Measurements from ENCODE around the gene CCDC184.
A peak's percentile ranks its signal among the peaks of the same experiment; 100 is the strongest.

CCDC184 gene

GRCh38 chr12:48179466-48179865 is 4.0 kb upstream of the CCDC184 start:
- no peak for DNase-seq (ENCODE audit: low spot score)

DNA sequence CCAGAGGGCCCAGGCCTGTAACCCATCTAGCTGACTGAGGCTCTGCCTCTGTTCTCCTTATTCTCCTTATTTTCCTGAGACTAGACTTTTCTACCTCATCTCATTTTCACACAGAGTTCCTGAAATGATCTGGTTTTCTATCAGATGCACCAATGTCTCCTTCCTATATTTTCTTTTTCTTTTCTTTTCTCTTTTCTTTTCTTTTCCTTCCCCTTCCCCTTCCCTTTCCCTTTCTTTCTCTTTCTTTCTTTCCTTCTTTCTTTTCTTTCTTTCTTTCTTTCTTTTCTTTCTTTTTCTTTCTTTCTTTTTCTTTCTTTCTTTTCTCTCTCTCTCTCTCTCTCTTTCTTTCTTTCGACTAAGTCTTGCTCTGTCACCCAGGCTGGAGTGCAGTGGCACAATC is 3.0 kb upstream of the CCDC184 start:
- DNase-seq (ENCODE audit: low spot score), result no peak

GRCh38 chr12:48180857-48181495 is 2.5 kb upstream of the CCDC184 start:
- no peak for DNase-seq (ENCODE audit: low spot score)

GRCh38 chr12:48182631-48183030 is 813 bp upstream of the CCDC184 start:
- DNase-seq (ENCODE audit: low spot score), result no peak

- no peak for DNase-seq (ENCODE audit: low spot score)
Measured at GRCh38 chr12:48183876-48184548, 568 bp downstream of the CCDC184 start.

GRCh38 chr12:48184549-48184922 is 1.1 kb downstream of the CCDC184 start:
- DNase-seq (ENCODE audit: low spot score), result no peak

DNA sequence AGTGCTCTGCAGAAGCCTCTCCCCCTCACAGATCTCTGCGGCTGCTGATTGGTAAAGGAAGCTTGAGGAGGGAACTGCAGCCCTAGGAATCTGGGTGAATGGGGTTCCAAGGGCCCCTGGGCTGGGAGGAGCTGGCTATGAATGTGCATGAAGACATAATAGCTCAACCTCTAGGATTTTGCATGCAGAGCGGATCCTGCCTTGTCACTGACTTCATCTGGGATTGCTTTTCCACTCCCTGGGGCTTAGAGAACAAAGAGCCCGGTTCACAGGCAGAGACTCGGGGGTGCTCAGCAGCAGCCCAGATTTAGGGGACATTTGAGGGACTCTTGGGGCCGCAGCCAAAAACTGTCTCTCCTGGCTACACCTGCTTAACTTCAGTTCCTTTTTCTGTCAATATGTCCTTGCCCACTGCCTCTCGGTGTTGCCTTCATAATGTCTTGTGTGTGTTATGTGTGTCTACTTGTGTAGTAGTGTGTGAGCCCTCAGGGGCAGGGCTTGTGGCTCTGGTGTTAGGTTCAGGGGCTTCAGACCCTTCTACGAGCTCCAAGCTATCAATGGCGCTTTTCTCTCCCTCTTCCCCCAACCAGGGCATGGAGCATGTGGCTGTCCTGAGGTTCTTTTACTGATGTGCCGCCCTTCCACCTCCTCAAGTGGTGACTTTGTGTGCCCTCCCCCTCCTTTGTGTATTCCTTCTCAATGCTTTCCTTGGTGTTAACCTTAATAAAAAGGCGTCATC is 1.9 kb downstream of the CCDC184 start:
- no peak for DNase-seq (ENCODE audit: low spot score)

GRCh38 chr12:48187916-48188695 is 4.7 kb downstream of the CCDC184 start:
- no peak for DNase-seq (ENCODE audit: low spot score)

GRCh38 chr12:48189331-48190125 is 6.1 kb downstream of the CCDC184 start:
- DNase-seq (ENCODE audit: low spot score), result peak; percentile 72

- DNase-seq (ENCODE audit: low spot score), result no peak
Measured at GRCh38 chr12:48191096-48191495, 7.7 kb downstream of the CCDC184 start.

GRCh38 chr12:48192861-48193260 is 9.4 kb downstream of the CCDC184 start:
- DNase-seq (ENCODE audit: low spot score), result no peak

DNA sequence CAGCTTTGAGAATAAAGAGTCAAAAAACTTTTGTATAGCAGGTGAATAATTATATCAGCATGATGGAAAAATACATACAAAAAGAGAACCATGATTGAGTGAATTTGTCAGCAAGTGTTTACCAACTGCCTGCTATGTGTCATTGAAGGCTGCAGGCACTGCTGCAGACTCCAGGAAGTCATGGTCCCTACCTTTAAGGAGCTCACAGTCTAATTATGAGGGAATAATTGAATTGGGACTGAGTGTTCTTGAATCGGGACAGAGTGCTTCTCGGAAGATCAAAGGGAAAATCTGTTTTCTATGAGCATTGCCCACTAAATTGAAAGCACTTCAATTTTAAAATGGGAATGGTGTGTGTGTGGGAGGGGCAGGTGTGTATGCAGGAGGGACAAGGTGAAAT is 10.2 kb downstream of the CCDC184 start:
- no peak for DNase-seq (ENCODE audit: low spot score)

DNA sequence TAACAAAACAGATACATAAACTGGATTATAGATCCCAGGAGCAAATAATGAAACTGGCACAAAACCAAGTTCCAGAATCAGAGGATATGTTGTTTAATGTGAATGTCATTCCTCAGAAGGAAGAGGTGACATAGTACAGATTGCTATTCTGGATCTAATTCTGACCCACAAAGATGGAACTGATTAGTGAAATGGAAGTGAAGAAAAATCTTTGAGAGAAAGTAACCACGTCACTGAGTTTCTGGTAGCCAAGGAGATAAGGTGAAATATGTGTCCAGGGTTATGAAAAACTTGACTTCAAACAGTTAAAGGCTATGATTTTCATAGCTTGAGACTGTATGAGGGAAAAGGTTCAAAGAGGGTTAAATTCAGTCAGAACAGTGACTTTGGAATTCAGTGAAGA is 11.4 kb downstream of the CCDC184 start:
- DNase-seq (ENCODE audit: low spot score), result no peak

- peak; percentile 42 for DNase-seq (ENCODE audit: low spot score)
Measured at GRCh38 chr12:48197549-48197970, 14.1 kb downstream of the CCDC184 start.

DNA sequence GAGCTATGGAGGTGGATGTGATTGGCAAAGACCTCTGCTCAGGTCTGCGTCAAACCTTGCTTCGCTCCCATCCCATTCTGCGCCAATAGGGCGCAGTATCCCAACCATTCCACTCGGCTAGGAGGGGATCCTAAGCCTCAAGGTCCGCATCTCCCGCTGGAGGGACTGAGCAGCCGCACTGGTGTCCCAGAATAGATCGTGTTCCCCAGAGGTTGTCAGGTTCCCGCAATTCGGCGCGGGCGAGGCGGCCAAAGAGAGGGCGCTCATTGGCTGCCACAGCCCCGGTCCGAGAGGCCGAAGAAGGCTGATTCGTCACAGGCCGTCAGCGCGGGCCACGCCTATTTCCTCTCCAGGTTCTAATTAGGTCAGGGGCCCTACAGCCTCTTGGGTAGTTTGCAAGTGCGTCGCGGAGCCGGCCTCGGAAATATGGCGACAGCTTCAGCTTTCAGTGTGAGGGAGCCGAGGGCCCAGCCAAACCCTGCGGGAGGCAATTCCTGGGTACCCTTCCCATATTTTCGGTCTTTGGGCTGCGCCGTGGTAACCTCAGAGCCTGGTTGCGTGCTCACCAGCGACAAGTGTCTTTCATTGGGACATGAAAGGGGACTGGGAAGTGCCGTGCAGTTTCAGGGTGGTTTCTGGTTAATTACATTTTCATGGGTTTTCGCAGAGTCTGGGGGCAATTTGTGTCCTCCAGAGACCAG is 14.7 kb downstream of the CCDC184 start:
- peak; percentile 87 for DNase-seq (ENCODE audit: low spot score)

- no peak for DNase-seq (ENCODE audit: low spot score)
Measured at GRCh38 chr12:48198672-48198971, 15.2 kb downstream of the CCDC184 start.

DNA sequence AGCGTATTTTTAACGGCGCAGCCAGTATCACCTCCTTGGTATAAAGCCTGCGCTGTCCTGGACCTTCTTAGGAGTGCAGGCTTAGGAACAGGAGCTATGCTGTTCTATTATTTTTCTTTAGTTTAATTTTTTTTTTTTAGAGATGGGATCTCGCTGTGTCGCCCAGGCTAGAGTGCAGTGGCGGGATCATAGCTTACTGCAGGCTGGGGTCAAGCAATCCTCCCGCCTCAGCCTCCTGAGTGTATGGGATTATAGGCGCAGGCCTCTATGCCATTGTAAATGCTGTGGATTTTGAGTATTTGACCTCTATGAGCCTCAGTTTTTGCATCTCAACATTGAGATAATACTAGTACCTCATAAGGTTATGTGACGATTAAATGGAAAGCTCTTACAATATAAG is 15.5 kb downstream of the CCDC184 start:
- DNase-seq (ENCODE audit: low spot score), result no peak

DNA sequence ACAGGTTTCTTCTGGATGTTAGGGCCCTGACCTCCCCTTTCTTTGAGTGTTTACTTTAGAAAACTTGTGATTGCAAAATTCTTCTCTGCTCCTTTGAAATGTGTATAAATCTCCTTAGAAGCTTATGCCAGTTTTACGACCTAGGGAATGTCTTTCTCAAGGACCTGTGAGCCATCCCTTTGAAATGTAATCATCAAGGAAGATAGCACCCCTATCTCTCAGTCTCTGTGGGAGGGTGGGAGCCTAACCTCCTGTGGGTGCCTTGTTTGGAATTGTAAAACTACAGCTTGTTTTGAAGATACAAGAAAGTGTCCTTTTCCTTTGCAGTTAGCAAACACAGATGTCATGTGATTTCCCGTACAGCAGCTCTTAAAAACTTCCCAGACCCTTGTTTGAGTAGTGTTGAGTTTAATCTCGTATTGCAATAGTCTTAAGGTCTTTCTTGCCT is 16.4 kb downstream of the CCDC184 start:
- DNase-seq (ENCODE audit: low spot score), result no peak

DNA sequence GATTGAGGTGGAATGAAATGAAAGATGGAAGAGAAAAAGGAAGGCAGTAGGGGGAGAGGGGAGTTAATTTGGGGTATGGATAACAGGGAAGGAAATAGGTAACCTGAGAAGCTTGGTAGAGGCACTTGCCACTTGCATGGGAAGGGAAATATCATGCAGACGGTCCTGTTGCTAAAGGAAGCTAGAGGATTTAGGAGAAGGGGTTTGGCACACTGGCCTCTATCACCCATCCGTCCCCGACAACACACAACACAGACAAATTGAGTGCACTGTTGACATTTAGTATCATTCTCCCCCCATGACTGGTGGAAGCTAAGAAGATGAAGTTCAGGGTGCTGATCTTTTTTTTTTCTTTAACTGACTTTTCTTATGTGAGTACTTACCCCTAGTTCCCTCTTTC is 17.6 kb downstream of the CCDC184 start:
- no peak for DNase-seq (ENCODE audit: low spot score)

GRCh38 chr12:48201516-48201915 is 18.1 kb downstream of the CCDC184 start:
- no peak for DNase-seq (ENCODE audit: low spot score)

DNA sequence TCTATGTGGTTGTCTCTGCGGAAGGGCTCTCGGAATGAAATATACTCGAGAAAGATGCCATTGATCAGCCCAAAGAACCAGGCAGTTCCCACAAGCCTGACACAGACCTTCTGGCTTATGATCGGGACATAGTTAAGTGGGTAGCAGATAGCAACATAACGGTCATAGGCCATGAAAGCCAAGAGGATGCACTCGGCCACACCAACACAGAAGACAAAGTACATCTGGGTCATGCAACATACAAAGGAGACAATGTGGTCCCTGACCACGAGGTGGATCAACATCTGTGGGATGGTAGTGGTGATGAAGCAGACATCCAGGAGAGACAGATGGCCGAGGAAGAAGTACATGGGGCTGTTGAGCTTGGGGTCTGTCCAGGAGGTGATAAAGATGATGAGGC is 19.3 kb downstream of the CCDC184 start:
- DNase-seq (ENCODE audit: low spot score), result no peak

All from SW480 (cell line).